GM21528 (cell line): ENCODE data around the gene OGN.

Experiments
- ATAC-seq: cut with Tn5 transposase; IDR thresholded peaks from one replicate; pipeline ENCODE4 v1.9.1; 2021; ENCODE audit warnings: mild to moderate bottlenecking, moderate library complexity; ENCODE audit not compliant: unreplicated experiment, low FRiP score

Gene OGN

GRCh38 chr9:92350740-92351133 lies 53.6 kb downstream of the OGN start:
- no peak for ATAC-seq

DNA sequence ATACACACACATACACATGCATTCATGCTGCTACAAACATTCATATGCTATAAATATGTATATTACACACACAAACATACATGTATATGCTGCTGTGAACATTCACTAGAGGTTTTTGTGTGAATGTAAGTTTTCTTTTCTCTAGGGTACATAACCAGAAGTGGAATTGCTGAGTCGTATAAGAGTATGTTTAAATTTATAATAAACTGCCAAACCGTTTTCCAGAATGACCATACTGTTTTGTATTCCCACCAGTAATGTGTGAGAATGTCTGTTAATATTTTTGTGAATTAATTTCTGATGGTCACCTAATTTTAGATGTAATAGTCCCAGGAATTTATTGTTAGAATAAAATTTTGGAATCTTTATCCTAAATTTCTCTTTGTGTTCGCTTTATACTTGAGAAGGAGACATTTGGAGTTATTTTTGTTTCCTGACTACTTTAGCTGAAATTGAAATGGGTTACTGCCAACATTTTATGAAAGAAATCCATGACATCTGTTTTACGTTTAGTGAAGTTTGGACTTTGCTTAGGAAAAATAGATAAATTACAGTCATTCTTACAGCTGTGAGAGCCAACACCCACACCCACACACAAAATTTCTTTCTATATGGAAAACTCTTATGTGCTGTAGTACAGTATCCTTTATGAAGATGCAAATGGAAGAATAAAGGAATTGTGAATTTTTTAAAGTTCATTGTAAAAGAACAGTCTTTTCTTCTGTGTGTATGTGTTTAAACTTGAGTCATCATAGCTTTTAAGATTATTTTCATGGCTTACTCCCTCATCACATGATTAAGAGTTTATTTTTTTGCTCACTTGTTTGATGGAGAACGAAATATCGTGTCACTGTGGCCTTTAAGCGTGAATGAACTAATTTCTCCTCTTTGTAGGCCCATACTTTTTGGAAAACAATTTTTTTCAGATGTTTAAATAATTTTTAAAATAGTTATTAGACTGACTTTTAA lies 54.3 kb downstream of the OGN start:
- ATAC-seq, result no peak

DNA sequence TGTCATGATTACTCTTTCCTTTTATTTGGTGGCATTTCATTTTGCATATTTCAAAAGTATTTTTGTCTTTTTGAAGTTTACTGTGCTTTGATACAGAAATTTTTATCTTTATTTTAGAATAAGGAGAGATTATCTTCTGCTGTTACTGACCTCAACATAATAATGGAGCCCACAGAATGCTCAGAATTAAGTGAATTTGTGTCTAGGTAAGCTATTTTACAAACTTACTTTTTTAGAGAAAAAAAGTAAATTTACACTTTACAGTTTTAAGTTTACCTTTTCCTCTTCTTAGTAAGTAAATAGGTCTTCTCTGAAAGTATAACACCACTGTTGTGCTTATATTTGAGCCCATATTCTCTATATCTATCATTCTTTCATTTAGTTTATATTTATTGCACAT lies 58.8 kb downstream of the OGN start:
- no peak for ATAC-seq

- ATAC-seq, result no peak
These were observed 61.4 kb downstream of the OGN start for GRCh38 chr9:92342825-92343488.

- ATAC-seq, result no peak
These were observed 62.8 kb downstream of the OGN start for GRCh38 chr9:92341578-92341977.

GRCh38 chr9:92333282-92333634 lies 71.1 kb downstream of the OGN start:
- ATAC-seq, result no peak
